GM21367 (cell line): ENCODE data around the gene MANBA.
A peak's percentile ranks its signal among the peaks of the same experiment; 100 is the strongest.
"Not testable (repeated sequence)": the region's sequence is repeated elsewhere in the genome, so short reads cannot be mapped to it uniquely, and the experiment has no call there.

Experiments
- ATAC-seq: cut with Tn5 transposase; IDR thresholded peaks from one replicate; pipeline ENCODE4 v1.9.1; 2021; ENCODE audit not compliant: unreplicated experiment

MANBA gene

DNA sequence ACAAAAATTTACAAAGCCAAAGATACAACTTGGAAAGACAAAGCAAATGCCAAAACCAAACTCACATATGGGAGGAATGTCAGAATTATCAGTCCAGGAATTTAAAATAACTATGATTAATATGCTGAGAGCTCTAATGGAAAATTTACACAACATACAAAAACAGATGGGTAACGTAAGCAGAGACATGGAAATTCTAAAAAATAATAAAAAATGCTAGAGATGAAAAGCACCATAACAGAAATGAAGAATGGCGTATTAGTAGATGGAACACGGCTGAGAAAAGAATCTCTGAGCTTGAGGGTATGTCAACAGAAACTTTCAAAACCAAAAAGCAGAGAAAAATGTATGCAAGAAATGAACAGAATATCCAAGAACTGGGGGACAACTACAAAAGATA, 4.1 kb upstream of the MANBA start:
- ATAC-seq: no peak

DNA sequence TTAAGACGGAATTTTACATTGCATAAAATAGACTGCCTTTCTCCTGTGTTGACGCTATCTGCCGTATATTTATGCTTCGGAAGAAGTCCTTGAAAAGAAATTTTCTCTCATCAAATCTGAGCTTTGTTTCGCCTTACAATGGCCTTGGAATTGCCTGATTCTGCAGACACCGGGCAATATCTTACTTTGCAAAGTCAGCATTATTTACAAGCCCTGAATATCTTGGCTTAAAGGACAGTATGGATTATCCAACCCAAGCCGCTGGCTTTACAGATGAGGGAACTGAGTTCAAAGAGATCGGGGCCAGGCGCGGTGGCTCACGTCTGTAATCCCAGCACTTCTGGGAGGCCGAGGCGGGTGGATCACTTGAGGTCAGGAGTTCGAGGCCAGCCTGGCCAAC, 1.1 kb upstream of the MANBA start:
- no peak for ATAC-seq

DNA sequence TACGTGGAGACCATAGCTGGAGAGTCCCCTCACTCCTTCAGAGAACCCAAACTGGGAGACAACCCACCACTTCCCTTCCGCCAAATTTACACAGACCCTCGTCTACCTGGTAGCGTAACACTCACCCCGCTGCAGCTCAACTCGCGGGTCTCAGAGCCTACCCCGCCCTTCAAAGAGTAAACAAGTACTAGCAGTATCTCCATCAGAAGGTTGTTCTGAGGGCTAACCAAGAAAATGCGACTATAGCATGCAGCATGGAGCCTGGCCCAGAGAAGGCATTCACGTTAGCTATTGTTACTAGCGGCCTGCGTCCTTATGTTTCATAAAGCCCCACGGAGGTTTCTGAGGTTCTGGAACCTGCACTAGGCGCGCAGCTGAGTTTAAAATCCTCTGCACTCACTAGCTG, 531 bp upstream of the MANBA start:
- peak; percentile 14 for ATAC-seq

DNA sequence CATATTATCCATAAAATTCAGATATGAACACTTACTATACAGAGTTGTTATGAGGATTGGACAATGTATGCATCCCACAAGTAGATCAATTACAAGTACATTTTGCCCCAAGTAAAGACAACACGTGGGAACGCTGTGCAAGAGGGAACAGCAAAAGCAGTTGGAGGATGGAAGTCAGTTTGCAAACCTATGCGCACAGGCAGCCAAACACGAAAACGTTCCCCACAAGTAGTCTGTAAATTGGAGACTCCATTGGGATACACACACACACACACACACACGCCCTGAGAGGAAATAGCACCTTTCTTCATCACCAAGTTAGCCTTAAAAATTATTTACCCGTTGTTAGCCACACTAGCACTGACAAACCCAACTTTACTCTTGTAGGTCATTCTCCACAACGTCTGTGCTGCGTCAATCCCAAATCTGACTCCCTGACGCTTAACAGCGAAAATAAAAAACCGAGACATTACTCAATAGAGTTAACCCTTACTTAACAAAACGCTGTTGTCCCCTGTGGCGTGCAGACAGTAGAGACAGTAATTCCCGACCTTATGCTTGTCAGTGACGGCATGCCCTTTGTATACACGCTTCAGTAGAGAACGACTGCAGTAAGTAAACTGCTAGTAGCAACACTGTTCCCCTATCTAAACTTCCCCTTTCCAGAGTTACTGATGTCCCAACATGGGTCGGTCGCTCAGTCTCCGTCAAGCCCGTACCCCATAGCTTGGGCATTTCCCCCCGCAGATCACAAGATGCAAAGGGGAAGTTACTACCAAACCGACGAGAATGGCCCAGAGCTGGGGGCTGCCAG, 730 bp downstream of the MANBA start:
- ATAC-seq: peak; percentile 50

DNA sequence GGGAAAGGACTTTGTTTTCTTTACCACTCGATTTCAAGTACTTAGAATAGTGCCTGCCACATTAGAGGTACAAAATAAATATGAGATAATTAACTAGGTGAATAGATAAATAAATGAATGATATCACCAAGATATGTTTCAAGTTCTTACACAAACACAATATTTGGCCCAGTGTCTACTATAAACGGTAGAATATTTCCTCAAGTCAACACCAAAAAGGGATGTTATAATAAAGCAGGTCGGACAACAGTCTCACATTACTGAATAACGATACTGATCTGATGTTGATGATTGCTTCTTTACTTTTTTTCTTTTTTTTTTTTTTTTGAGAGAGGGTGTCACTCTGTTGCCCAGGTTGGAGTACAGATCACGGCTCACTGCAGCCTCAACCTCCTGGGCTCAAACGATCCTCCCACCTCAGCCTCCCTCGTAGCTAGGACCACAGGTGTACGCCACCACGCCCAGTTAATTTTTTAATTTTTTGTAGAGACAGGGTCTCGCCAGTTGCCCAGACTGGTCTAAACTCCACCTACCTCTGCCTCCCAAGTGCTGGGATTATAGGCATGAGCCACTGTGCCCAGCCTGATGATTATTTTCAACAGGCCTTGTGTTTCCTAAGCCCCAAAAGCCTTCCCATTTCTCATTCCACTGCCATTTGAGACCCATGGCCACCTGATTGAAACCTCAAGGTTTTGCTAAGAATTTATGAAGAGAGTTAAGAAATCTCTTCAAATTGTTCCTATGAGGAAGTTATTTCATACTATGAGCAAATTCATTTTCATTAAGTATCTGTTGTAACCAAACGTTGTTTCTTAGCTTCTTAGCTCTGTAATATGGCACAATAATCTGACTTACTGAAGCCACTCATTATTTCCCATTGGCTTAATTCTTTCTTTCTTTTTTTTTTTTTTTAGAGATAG, 2.3 kb downstream of the MANBA start:
- no peak for ATAC-seq

DNA sequence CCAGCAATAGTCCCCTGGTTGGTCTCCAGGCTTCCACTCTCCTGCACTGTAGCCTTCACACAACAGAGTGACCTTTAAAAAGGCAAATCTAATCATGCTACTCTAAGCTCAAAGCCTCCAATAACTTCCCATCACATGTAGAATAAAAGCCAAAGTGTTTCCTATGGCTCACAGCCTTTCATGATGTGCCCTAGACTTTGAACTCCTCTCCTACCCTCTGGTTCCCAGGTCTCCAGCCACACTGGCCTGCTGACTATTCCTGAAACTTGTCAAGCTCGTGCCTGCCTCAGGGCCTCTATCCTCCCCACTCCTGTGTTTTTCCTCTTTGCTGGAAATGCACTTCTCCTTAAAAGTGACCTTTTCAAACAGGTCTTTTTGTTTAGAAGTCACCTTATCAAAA, 3.1 kb downstream of the MANBA start:
- ATAC-seq: no peak

DNA sequence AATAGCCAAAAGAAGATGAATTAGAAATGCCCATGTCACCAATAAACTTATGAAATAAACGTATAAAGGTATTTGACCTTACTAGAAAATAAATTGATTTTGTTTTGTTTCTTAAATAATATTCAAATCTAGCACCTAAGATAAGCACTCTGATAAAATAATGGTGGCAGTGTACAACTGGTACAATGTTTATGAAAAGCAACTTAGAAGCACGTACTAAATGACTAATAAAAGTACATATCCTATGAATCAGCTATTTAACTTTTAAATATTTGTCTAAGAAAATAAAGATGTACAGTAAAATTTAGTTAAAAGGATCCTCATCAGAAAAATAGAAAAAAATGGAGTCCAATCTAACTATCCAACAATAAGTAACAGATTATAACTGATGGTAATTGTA, 6.7 kb downstream of the MANBA start:
- no peak for ATAC-seq

DNA sequence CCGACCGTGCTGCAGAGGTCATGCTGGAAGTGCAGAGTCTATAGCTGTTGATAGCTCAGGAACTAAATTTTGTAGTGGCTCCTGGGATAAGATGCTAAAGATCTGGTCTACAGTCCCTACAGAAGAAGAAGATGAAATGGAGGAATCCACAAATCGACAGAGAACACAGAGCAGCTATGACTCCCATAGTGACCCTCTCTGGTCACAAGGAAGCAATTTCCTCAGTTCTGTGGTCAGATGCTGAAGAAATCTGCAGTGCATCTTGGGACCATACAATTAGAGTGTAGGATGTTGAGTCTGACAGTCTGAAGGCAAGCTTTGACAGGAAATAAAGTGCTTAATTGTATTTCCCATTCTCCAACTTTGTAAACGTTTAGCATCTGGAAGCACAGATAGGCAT, 8.8 kb downstream of the MANBA start:
- ATAC-seq: no peak

DNA sequence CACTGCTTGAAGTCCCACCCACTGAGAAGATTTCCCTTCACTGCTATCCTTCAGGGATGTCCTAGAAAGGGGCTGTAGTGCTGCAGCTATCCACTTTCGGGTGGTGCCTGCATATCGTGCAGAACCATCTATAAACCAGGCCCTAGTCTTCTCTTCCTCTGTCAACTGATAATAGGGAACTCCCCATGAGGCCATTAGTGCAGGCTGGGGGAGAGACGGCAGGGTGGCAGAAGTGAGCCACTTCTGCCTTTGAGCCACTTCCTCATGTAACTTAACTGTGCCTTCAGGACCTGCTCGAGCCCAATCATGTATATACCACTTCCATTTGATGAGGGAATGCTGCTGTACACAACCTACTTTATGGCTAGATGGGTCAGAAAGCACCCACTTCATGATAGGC, 17.4 kb downstream of the MANBA start:
- peak; percentile 96 for ATAC-seq

DNA sequence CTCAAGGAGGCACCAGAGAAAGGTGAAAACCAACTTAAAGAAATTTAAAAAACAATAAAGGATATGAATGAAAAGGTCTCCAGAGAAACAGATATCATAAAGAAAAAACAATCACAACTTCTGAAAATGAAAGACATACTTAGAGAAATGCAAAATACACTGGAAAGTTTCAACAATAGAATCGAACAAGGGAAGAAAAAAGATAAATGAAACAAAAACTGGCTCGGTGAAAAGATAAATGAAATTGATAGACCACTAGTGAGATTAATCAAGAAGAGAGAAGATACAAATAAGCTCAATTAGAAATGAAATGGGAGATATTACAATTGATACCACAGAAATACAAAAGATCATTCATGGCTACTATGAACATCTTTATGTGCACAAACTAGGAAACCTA, 22.0 kb downstream of the MANBA start:
- not testable (repeated sequence) for ATAC-seq

DNA sequence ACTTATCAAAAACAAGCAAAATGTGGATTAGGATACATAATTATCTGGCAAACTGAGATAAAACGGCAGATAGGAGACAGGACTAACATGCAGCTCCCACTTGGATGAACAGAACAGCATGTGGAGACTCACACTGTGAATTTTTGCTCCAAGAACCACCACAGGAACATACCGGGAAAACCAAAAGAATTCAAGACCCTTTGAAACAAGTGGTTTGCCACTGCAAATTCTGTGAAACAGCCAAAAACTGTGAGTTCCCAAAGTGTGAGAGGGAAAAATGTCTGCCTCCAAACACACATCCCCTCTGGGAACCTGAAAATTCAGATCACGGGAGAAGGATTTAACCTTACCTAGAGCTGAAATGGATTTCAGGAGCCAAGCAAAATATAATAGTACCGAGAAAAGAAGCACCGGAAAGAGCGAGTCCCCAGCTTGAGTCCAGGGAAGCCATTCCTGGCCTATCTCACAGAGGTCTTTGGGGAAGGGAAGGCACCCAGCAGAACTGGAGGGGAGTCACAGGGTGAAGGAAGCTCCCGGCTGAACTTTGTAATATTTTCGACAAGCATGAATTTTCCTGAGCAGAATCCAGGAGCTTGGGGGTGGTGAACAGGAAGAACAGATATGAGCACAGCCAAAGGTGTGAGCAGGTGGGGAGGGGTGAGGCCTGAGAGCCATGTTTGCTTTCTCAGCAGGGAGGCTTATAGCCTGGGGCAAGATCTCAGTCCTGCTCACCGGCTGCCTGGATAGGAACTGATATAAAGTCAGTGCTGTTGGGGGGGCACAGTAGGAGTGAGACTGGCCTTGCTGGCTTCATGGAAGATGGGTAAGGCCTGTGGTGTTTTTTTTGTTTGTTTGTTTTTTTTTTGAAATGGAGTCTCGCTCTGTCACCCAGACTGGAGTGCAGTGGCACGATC, 23.9 kb downstream of the MANBA start:
- no peak for ATAC-seq

DNA sequence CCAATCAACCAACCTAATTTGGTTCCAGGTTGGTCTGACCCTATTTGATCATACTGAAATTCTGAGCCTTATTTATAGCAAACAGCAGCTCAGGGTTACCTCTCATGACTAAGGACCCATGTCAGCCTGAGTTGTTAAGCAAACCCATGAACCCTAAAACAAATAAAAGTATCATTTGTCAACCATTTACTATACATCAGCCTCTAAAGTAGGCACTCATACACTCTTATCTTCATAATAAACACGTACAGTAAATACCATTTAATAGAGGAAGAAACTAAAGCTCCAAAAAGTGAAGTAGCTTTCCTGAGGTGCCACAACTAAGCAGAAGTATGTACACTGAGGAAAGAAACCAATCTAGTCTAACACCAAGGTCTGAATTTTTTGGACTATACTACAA, 25.2 kb downstream of the MANBA start:
- no peak for ATAC-seq

DNA sequence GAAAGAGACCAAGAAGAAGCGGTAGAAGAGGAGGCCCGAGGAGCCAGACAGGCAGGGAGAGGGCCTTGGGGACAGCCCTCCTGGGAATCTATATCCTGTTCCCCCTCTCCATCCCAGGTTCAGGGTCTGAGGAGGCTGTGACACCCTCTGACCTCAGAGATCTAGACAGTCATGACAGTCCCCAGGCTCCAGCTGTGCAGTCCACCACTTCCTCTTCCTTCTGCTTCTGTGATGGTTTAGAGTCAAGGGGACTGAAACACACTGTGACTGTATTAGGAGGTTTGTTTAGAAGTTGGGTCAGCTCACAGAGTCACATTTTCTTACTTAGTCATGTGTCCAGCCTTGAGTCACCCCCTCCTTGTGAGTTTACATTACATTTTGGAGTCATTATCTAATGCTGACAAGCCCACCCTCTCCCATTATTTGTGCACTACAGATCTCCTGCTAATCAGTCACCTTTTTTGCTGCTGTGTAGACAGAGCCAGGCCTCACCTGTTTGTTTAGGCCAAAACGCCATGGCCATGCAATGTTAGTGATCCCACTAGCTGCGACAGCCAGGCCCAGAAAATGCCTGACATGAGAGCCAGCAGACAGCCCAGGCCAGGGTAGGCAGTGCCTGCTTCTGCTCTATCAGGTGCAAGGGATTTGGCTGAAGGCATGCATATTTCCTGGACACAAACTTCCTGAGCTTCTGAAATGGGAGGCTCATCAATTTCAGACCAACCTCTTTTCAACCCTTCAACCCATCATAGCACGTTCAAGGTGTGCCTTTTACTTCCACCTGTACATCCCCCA, 26.0 kb downstream of the MANBA start:
- peak; percentile 99 for ATAC-seq

DNA sequence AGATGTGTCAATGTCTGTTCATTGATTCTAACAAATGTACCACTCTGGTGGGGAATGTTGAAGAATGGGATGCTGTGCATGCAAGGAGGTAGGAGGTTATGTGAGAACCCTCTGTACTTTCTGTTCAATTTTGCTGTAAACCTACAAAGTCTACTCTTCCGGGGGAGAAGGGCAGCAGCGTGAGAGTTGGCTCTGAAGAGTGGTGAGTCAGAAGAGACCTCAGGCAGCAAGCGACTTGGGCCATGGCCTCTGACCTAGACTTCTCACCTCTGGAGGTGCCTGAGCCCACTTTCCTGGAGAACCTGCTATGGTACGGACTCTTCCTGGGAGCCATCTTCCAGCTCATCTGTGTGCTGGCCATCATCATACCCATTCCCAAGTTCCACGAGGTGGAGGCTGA, 26.7 kb downstream of the MANBA start:
- peak; percentile 4 for ATAC-seq

DNA sequence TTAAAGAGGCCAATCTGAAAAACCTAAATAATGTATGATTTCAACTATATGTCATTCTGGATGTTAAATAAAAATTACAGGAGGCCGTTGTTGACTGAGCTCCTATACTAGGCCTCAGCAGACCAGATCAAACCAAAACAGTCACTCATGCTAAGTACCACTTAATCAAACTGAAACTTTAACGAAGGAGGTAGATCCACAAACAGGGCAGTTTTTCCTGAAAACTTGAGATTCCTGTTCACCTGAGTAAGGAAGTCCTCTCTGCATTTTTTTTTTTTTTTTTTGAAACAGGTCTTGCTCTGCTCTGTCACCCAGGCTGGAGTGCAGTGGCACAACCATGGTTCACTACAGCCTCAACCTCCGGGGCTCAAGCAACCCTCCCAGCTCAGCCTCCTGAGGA, 27.7 kb downstream of the MANBA start:
- no peak for ATAC-seq

DNA sequence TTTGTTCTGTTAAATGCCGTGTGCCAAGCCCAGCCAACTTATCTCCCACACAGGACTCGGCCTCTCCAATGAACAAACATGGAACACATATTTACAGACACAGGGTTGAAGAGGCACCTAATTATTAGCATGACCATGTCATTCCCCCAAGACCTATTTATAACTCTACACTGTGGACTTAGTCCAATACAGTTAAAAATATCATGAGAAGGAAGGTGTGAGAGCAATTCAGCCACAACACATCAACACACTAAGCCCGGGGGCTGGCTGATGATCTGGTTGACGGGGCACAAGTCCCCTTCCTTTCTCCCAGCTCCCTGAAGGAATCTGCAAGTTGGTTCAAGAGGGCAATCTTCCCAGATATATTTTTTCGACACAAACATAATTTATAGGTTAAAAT, 28.1 kb downstream of the MANBA start:
- ATAC-seq: no peak

DNA sequence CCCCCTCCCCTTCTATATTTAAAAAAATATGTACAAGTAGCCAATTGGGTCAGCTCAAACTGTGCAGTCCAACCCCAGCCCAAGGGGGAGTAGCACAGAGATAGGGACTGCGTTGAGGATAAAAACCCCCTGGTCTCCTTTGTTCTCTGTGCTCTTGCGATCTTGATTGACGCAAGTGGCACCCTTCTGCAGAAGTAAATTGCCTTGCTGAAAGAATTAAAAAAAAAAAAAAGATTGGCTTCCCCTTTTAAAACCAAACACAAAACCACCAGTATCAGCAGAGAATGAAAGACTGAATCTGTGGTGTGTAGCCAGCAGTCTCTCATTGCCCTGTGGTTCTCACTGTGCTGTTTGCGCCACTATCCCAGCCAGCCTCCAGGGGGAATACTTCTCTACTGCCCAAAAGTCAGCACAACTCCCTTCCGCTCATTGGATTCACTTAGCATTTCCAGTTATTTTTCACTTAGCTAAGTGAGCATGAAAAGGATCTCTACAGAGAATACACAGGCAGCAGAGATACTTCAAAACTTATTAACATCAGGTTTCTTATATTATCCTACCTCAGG, 29.7 kb downstream of the MANBA start:
- ATAC-seq: no peak

DNA sequence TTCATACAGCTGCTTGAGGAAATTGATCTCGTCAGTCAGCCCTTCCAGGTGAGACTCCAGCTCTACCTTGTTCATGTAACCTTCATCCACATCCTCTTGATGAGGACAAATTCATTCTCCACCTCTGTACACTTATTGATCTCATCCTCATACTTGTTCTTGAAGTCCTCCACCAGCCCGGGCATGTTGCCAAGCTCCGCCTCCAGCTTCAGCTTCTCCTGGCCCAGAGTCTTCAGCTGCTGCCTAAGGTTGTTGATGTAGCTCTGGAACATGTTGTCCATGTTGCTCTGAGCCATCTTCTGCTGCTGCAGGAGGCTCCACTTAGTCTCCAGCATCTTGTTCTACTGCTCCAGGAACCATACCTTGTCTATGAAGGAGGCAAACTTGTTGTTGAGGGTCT, 31.3 kb downstream of the MANBA start:
- ATAC-seq: not testable (repeated sequence)

DNA sequence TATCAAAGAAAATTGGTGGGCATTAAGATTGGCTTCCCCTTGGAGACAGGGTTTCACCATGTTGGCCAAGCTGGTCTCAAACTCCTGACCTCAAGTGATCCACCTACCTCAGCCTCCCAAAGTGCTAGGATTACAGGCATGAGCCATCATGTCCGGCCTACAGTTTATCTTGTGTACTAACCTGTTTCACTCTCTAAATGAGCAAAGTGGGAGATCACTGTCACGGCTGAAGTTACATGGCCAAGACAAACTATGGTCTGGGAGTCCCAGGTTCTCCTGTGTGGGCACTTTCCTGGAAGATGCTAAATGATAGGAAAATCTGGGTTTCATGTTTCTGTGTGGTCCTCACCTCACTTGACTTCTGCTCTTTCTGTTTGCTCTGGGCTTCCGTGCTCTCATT, 33.8 kb downstream of the MANBA start:
- not testable (repeated sequence) for ATAC-seq

DNA sequence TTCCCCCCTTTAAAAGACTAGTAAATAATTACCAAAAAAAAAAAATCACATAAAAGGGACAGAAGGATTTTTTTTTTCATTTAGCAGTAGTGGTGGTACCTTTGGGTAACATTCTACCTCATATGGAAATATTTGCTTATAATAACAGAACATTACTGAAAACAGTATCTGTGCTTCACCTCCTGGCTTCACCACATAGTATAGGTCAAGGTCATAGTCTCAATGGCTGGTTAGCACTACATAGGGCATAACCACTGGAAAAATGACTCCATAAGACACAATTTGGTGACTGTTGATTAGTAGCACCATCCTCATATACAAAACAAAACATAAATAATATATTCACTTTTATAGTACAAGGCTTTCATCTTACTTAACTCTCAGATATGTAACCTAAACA, 34.7 kb downstream of the MANBA start:
- no peak for ATAC-seq
